Left kidney (tissue), 2 donors: ENCODE measurements around the gene GLMP. TPM values are rescaled to one million over a fixed set of nuclear protein-coding genes. Genes with fewer than 3 reads are reported as not detected.
A peak's percentile ranks its signal among the peaks of the same experiment; 100 is the strongest.

Source experiments
- DNase-seq: peaks from one replicate; pipeline ENCODE4 v3.0.0-alpha.2; 2013
- polyA plus RNA-seq: library from polyadenylated mRNA; unstranded; fragments of 120-200 nt; gene quantifications from one replicate; pipeline ENCODE4 v1.2.1, GENCODE V29; 2013; ENCODE audit not compliant: insufficient read length

The GLMP gene
- polyA plus RNA-seq, 1 donor: 51.0 TPM

DNA sequence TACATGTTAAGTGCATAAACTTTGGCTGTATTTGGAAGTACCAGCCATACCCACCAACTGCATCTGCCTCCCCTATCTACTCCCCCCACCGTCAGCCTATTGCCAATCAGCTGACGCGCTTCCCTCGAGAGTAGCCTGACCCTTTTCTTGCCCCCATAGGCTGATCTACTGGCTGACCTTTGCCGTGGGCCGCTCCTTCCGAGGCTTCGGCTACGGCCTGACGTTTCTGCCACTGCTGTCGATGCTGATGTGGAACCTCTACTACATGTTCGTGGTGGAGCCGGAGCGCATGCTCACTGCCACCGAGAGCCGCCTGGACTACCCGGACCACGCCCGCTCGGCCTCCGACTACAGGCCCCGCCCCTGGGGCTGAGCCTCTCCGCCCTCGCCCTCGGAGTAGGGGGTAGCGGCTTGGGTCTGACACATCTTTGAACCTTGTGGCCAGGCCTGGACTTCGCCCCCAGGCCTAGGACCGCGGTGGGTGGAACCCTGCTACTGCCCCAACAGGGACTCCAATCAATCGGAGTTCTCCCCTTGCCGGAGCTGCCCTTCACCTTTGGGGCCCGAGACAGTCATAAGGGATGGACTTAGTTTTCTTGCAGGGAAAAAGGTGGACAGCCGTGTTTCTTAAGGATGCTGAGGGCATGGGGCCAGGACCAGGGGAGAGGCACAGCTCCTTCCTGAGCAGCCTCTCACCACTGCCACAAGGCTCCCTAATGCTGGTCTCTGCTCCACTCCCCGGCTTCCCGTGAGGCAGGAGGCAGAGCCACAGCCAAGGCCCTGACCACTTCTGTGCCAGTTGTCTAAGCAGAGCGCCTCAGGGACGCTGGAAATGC is 4.0 kb downstream of the GLMP start:
- DNase-seq: peak; percentile 74

DNA sequence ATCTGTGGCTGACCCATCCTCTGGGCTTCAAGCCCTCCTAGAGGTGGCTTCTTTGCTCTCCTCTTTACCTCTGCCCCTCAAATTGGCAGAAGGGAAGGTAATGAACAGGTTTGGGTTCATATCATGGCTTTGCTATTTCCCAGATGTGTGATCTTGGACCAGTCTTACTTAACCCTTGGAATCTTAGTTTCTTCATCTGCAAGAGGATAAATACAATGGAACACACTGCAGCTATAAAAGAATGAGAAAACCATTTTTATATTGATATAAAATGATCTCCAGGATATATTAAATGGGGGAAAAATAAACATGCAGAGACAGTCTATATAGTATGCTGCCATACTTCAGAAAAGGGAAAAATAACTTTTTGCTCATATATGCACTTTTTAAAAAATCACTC is 5.6 kb downstream of the GLMP start:
- DNase-seq: no peak

DNA sequence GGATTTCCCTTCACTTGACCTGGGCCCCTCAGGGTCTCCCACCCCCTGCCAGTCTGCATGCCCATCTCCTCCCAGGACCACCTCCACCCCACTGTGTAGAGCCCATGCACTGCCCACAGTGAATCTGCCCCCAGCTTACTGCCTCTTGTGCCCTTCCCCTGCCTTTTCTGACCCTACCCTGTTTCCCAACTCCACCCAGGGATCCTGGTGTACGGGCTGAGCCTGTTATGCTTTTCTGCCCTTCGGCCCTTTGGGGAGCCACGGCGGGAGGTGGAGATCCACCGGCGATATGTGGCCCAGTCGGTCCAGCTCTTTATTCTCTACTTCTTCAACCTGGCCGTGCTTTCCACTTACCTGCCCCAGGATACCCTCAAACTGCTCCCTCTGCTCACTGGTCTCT is 9.4 kb downstream of the GLMP start:
- DNase-seq: no peak

DNA sequence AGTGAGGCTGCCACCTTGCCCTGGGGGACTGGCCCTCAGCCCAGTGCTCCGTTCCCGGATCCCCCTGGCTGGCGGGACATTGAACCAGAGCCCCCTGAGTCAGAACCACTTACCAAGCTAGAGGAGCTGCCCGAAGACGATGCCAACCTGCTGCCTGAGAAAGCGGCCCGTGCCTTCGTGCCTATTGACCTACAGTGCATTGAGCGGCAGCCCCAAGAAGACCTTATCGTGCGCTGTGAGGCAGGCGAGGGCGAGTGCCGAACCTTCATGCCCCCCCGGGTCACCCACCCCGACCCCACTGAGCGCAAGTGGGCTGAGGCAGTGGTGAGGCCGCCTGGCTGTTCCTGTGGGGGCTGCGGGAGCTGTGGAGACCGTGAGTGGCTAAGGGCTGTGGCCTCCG is 10.0 kb downstream of the GLMP start:
- DNase-seq: no peak

DNA sequence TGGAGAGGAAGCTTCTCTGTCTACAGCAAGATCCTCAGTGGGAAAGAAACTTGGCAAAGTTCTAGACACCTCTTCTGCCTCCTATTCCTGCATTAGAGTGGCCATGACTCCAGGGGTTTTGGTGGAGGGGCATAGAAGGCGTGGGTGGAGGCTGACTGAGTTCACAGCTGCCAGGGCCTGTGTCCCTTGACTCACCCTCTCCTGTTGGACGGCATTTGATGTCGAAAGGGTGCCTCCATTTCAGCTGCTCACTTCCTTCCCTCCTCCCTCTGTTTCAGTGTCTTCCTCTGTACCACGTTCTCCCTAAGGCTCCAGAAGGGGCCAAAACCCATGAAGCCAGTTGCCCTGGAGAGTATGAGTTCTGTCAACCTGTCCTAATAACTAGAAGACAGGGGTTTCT is 10.7 kb downstream of the GLMP start:
- DNase-seq: no peak

DNA sequence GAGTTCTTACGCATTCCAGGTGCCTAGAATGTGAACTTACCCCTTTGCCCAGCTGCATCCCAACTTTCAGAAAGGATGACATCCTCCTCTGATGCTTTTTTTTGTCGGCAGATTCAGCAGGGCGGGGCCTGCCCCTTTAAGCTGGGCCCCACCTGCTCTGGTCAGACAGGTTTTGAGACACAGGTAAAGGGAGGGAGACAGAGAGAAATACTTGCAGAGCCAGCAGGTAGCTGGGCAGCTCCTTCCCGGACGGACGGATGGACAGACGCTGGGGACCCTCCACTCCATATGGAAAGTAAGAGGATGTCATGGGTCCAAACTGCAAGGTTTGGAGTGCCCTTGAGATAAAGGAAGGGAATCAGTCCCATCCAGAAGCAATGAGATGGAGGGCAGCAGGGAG is 11.4 kb downstream of the GLMP start, which contains the start of gene TMEM79:
Gene TMEM79, plus strand, starts transcription at position 214 of the 400 bp plus-strand sequence. CDS start 902 bp downstream, outside the sequence.
- no peak for DNase-seq

DNA sequence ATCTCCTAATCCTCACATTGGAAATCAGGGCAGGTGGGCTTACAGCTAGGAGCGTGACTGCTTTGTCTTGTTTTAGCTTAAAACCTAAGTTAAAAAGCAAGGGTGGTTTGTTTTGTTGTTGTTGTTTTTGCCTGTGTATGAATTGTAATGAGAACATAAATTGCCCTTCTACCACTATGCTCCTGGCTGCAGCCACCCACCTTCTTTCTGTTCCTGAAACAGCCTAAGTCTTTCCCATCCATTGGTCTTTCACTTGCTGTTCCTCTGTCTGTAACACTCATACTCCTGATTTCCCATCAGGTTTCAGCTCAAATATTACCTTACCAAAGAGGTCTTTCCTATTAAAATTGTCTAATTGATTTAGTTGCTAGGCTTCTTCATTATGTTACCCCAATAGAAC is 12.0 kb downstream of the GLMP start:
- no peak for DNase-seq

DNA sequence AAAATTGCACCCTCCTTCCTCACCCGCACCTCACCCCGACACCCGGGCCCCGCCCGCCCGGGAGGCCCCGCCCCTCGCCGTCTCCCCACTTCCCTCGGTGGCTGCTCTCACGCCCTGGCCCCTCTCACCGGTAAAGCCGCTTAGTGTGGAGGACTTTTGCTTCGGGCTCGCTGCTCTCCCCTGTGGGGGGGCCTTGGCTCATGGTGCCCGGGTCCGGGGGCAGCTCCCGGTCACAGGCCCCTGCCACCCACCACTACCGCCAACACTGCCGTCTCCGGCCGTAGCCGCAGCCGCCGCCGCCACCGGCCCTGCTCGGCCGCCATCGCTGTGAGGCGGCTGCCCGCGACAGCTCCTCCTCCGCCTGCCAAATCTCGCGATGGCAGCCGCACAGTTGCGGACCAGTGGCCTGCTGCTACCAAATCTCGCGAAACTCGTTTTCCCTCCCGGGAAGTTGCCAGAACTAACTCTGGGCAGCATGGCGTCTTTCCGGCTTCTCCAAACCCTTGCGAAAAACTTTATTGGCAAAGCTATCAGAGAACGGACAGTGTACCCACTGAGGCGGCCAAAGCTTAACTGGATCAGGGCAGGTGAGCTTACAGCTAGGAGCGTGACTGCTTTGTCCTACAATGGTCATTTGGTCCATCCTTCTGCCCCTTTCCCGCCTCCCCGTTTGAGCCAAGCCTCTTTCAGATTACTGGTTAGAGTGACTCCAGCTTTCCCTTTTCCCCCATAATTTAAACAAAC is 12.8 kb downstream of the GLMP start, which contains the start of gene SMG5:
Gene SMG5, minus strand, starts transcription at position 347 of the 744 bp plus-strand sequence. Its CDS starts 145 bp downstream, at position 202.
- DNase-seq: peak; percentile 98

DNA sequence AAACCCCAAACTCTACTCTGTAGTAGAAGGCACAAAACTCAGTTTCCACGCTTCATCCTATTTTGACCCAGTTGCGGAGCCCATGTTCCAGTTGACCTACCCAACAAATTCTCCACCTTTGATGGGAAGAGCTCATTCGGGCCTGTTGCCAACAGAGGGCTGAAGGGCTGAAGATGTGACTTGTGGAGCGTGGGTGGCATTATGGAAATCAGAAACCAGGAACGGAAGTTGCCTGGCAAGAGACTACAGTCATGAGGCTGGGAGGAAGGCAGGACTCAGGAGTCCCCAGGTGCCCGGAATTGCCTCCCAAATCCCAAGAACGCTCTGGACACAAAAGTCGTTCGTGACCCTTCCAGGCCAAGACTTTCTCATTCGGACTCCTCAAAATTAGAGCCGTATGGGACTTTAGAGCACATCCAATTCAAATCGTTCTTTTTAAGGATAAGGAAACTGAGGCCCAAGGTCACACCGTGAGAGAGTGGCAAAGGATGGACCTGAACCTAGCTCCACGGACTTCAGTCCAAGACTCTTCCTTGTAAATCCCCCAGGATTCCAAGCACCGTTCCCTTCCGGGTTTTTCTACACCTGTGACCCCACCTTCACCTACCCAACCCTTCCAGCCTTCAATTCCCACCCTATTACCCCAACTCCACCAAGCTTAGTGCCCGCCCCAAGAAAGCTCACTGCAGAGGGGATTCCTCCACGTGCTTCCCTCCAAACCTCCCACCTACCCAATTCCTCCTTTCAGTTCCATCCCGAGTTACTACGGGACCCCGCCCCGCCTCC is 13.6 kb downstream of the GLMP start:
- DNase-seq: no peak

DNA sequence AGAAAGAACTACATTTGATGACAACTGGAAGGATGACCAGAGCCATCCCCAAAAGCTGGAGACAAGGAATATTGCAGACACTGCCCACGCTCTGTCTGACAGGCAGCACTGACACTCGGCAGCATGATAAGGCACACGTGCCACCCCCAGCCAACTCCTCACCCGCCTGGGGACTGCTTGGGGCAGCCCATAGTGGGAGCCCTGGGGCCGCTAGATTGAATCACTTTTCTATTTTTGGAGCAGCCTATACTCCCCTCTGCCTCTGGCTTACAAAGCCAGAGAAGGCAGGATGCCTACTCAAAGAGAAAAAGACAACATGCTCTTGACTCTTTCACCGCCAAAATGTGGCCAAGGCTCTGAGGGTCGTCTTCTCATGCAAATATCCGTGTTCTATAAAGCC is 14.2 kb downstream of the GLMP start:
- no peak for DNase-seq

DNA sequence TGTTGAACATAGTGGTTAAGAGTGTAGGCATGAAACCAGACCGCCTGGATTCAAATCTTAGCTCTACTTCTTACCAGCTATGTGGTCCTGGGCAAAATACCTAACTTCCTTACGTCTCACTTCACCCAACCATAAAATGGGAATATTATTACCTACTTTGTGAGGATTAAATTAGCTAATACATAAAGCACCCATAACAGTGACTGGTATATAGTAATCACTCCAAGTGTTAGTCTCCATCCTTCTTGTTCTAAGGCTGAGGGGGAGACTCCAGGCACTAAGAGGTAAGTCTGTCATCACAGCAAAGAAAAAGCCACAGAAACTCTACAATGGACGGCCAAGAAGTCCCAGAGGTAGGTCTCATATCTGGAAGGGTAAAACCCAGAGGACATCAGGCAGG is 15.6 kb downstream of the GLMP start:
- no peak for DNase-seq

DNA sequence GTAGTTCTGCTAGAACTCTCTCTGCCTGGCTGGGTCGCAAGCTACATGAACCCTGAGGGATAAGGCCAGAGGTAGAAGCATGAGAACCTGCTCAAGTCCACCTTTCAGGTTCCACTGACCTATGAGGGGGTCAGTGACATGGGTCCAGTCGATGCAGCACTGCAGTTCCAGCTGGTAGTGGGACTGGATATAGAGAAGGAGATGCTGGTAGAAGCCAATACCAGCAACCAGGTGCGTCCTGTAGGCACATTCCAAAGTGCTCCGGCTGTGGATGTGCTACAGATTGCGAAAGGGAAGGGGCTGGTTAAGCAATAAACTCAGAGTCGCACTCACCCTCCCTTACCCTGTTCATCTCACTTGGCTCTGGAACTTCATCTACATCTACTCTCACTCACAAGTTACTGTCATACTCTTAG is 18.5 kb downstream of the GLMP start:
- DNase-seq: no peak

DNA sequence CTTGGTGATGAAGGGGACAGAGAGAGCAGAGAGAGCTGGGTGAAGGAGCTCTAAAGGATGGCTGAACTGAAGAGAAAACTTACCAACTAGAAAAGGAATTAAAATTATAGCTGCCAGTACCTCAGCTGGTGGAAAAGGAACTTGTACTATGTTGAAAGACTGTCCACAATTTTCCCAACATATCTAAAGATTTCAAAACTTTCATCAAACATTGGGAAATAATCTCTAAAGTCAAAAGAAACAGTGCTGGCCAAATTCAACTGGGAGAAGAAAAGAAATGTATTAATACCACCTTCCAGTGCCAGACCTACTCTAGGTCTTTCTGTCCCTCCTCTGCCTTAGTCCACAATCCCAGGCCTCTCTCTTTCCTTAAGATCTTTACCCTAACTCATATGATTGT is 18.9 kb downstream of the GLMP start:
- DNase-seq: no peak

DNA sequence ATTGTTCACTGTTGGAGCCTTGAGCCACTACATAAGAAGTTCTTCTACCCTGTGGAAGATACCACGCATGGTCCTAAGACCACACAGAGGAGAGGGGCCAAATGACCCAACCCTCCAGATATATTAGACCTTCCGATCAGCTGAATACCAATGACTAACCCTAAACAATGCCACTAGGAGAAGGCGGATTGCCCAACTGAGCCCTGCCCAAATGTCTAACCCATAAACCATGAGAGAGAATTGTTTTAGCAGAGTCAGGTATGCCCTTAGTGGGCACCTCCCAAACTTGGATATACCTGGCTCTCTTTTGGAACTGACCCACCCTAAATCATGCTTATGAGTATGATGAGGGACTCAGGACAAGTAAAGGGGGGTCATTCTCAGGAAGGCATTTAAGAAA is 25.2 kb downstream of the GLMP start:
- DNase-seq: no peak

DNA sequence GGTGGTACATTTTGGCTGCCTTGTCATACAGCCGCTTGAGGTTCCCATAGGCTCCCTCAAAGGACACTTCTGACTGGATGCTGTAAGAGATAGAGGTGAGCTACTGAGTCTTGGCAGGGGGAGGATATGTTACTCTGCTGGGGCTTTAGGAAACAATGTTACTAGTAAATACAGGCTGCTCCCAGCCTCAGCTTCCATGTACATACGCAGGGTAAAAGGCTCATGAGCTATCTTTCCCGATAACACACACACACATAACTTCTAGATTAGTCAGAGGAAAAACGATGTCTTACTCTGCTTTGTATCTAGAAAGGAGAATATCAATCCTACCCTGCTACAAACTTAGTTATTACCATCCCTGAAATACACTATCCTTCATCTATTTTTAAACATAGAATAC is 27.1 kb downstream of the GLMP start:
- no peak for DNase-seq

DNA sequence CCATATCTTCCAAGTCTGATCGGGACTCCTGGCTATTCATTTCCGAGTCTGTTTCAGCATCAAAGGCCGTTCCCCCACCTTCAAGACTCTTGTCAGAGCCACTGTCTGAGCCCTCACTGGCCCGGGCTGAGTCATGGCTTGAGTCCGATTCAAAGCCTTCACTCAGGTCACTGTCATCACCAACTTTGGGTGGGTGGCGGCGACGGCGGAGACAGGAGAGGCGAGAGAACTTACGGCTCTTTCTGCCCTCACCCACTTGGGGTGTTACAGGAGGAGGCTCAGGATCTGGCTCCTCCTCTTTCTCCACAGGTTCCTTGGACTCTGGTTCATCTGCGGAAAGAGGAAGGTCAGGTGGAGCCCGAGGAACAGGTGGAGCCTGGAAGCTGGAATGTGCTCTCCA is 29.4 kb downstream of the GLMP start:
- DNase-seq: no peak

DNA sequence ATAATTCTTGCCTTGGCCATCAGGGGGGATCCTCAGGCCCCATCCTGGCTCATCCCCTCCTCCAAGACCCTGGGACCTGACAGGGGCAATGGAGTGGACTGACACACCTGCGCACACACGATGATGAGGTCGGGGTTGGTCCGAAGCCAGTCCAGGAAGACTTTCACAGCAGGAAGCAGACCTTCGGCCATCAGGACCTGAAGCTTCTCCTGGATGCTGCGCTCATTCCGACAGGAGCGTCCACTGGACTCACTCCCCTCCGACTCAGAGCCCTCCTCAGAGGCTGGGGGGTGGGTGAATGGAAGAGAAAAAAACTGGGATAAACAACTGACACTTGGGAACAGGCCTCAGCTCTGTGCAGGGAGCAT is 32.2 kb downstream of the GLMP start:
- DNase-seq: no peak

DNA sequence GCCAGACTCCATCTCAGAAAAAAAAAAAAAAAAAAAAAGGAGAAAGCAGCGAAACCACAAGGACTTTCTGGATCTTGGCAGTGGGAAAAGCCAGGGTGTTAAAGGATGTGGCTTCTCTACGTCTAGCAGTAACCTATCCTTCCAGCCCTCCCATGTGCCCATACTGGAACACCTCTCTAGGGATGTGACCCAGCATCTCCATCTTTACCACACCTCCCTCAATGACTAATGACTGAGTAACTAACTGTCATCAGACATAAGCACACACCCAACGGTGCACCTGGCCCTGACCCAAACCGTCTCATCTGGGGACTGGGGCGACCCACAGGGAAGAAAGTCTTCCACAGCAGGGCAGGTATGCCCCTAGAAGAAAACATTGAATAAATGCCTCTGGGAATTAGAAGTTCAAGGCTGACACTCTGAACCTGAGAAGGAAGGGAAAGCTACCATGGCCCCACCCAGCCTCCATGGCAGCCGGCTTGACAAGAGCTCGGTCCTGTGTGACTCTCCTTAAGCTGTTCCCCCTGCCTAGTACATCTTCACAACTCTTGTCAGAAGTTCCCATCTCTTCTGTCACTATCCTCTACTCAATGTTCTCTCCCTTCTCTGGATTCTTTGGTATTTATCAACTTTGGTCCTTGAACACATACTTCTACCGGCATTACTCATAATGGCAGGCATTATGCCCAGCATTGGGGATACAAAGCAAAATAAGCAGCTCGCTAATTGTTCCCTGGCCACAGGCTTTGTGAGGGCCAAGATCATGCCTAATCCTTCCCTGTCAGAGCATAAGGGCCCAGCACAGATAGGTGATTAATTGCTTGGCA is 32.8 kb downstream of the GLMP start:
- no peak for DNase-seq

DNA sequence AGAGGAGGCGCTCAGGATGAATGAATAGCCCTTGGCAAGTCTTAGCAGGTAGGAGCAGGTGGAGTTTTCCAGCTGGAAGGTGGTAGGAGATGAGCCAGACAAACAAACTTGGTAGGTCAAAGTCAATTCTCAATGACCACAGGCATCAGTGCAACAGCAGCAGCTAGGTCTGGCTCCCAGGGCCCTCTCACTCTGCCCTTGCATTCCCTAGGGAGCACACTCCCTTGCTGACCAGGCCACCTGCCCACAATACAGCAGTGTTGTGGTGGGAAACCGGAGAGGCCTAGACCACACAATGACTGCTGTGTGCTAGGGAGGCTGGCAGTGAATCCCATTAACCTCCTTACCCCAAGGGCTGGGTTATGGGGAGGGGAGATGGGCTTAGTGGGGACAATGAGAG is 34.6 kb downstream of the GLMP start:
- no peak for DNase-seq

DNA sequence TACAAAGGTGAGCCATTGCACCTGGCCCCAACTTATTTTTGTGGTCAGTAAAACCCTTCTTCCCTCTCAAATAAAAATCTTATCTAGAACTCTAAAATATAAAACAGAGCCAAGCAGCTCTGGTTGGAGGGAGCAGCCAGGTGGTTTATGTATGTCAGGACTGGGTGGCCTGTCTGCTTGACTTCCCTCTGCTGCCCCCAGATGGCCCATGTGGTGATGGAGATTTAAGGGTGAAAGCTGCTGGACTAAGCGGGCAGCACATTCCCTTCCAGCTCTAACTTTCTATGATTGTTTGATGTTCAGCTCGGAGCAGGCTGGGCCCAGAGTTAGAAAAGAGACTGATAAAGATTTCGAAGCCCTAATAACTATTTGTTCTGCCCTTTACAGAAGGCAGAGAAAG is 35.7 kb downstream of the GLMP start:
- no peak for DNase-seq

DNA sequence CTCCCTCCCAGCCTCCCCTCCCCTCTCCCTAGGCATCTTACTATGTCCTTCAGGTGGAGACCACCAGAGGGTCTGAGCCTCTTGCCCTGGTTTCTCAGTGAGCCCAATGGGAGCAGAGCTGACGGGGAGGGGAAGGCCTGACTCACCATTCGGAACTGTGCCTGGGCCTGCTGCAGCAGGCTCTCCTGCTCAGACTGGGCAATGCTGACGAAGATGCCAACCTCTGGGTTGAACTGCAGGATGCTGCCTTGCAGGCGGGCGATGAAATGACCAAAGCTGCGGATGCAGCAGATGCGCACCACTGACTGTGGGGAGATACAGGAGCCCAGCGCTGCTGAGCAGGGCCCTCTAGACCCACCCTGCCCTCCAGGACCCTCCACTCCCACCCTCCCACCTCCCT is 36.6 kb downstream of the GLMP start:
- DNase-seq: no peak

DNA sequence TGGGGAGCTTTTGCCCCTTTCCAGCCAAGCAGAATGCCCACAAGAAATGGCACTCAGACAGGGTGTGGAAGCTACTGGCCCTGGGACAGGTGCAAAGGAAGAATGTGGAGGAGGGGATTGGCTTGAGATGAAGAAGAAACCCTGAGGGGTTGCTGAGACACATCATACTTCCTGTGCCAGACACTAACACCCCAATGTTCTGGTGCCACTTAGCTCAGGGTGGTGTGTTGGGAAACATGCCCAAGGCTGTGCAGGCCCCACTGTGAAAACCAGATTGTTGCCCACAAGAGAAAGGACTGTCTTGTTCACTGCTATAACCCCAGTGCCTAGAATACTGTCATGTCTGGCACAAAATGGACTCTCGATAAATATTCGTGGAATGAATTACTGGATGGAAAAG is 37.8 kb downstream of the GLMP start:
- no peak for DNase-seq
